Nephron progenitor cell (in vitro differentiated cells): ENCODE measurements around the gene P2RY11.
A peak's percentile ranks its signal among the peaks of the same experiment; 100 is the strongest.

Source experiments
- DNase-seq: peaks from one replicate; pipeline ENCODE4 v3.0.0; 2021
- H3K27ac Mint-ChIP-seq: 2 replicates; pipeline ENCODE4 v1.8.0; 2021; ENCODE audit warnings: mild to moderate bottlenecking, moderate library complexity, mixed read lengths
- H3K27me3 Mint-ChIP-seq: 2 replicates; pipeline ENCODE4 v1.8.0; 2021; ENCODE audit warnings: mild to moderate bottlenecking, low read depth, mixed read lengths; ENCODE audit not compliant: poor library complexity
- H3K36me3 Mint-ChIP-seq: 2 replicates; pipeline ENCODE4 v1.8.0; 2021; ENCODE audit warnings: low read depth, mixed read lengths
- H3K4me1 Mint-ChIP-seq: 2 replicates; pipeline ENCODE4 v1.8.0; 2021; ENCODE audit warnings: mixed read lengths
- H3K4me3 Mint-ChIP-seq: 2 replicates; pipeline ENCODE4 v1.8.0; 2021; ENCODE audit warnings: mild to moderate bottlenecking, moderate library complexity, mixed read lengths
- H3K9me3 Mint-ChIP-seq: 2 replicates; pipeline ENCODE4 v1.8.0; 2021; ENCODE audit warnings: mild to moderate bottlenecking, moderate library complexity, mixed read lengths
- CTCF ChIP-seq: fragments of 200-600 bp; sonication (generic); IDR thresholded peaks from 2 replicates; pipeline ENCODE4 v1.5.0; 2021; ENCODE audit warnings: antibody characterized with exemption

Gene P2RY11

GRCh38 chr19:10137751-10138682 lies 26.5 kb downstream of the P2RY11 start:
- Mint-ChIP-seq H3K9me3 (no peaks in the 10 kb centered on the region), H3K4me3 (no peak overlapping the region), H3K4me1 (no peaks in the 10 kb centered on the region), H3K27me3 (no peaks in the 10 kb centered on the region), H3K36me3 (peaks cover 29% of the 10 kb centered on the region), H3K27ac (peak overlapping the region; percentile 64)
- DNase-seq, result no peak
- TF ChIP-seq CTCF, result no peak

GRCh38 chr19:10138879-10139795 lies 27.6 kb downstream of the P2RY11 start:
- no peak overlapping the region for H3K4me3 Mint-ChIP-seq
- H3K9me3 Mint-ChIP-seq, result no peaks in the 10 kb centered on the region
- peaks cover 24% of the 10 kb centered on the region for H3K36me3 Mint-ChIP-seq
- TF ChIP-seq CTCF, result no peak
- peak overlapping the region; percentile 64 for H3K27ac Mint-ChIP-seq
- DNase-seq, result no peak
- no peaks in the 10 kb centered on the region for H3K4me1 Mint-ChIP-seq
- H3K27me3 Mint-ChIP-seq, result no peaks in the 10 kb centered on the region

- Mint-ChIP-seq H3K4me1 (no peaks in the 10 kb centered on the region), H3K27me3 (no peaks in the 10 kb centered on the region), H3K27ac (no peak overlapping the region), H3K9me3 (no peaks in the 10 kb centered on the region), H3K4me3 (no peak overlapping the region), H3K36me3 (peaks cover 26% of the 10 kb centered on the region)
- TF ChIP-seq CTCF, result no peak
- no peak for DNase-seq
These were observed 28.5 kb downstream of the P2RY11 start for GRCh38 chr19:10139952-10140351.

GRCh38 chr19:10141479-10141878 lies 30.0 kb downstream of the P2RY11 start:
- Mint-ChIP-seq H3K4me1 (no peaks in the 10 kb centered on the region), H3K27me3 (no peaks in the 10 kb centered on the region), H3K36me3 (peaks cover 41% of the 10 kb centered on the region), H3K4me3 (no peak overlapping the region), H3K27ac (no peak overlapping the region), H3K9me3 (no peaks in the 10 kb centered on the region)
- TF ChIP-seq CTCF, result no peak
- no peak for DNase-seq

GRCh38 chr19:10141973-10142372 lies 30.5 kb downstream of the P2RY11 start:
- Mint-ChIP-seq H3K9me3 (no peaks in the 10 kb centered on the region), H3K27me3 (no peaks in the 10 kb centered on the region), H3K4me3 (no peak overlapping the region), H3K36me3 (peaks cover 43% of the 10 kb centered on the region), H3K27ac (no peak overlapping the region), H3K4me1 (no peaks in the 10 kb centered on the region)
- no peak for TF ChIP-seq CTCF
- no peak for DNase-seq
